Islet precursor cell (in vitro differentiated cells): Measurements from ENCODE around the gene WDFY4.
A peak's percentile ranks its signal among the peaks of the same experiment; 100 is the strongest.

Experiments
- DNase-seq: peaks from one replicate; pipeline ENCODE4 v3.0.0-alpha.2; 2018

WDFY4 gene

DNA sequence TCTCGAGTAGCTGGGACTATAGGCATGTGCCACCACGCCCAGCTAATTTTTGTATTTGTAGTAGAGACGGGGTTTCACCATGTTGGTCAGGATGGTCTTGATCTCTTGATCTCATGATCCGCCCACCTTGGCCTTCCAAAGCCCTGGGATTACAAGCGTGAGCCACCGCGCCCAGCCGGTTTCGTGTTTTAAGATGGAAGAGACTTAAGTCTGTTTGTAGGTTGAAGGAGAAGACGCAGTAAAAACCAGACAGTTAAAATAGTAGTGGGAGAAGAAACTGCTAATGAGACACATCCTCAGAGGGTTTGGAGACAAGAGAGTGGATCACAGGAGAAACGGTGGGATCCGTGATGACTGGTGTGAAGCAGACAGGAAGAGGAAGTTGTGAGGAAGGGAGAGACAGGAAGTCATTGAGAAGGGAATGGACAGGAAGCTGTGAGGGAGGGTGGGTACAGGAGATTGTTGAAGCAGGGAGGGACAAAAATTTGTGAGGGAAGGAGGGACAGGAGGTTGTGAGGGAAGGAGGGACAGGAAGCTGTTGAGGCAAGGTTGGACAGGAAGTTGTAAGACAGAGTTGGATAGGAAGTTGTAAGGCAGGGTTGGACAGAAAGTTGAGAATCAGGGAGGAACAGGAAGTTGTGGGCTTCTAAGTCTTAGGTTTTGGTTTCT lies 115.5 kb downstream of the WDFY4 start:
- DNase-seq: no peak

DNA sequence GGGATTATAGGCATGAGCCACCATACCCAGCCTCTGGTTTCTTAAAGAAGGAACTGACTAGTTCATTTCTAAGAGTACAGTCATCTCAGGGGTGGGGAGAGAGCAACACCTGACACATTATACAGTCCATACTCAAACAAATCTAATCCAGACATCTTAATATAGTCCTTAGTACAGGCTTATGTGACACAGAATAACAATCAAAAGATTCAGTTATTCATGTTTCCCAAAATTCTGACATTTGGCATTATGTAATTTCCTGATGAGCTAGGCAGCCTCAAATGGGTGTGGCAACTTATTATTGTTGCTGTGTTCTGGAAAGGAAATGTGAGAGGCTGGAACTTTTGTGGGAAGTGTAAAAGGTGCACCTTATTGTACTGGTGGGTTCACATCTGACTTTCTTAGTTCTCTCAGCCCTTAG lies 116.3 kb downstream of the WDFY4 start:
- no peak for DNase-seq

DNA sequence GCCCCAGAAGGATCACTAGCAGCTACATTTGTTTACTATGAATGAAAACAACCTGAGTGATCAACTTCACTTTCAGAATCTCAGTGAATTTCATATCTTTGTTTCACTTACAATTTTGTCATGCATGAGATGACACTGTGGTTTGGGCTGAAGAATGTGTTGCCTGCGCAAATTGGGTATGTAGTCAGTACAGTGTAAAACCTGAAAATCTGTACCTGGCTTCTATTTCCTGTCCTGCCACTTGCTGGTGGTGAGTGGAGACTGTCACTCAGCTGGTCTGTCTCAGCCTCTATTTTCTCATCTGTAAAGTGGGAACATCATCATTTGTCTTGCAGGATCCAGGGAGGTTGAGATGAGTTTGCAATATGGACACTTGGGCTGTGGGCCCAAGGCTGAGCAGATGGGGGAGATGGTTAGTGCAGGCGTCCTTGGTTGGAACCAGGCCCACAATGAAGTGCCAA lies 118.0 kb downstream of the WDFY4 start:
- DNase-seq: no peak

DNA sequence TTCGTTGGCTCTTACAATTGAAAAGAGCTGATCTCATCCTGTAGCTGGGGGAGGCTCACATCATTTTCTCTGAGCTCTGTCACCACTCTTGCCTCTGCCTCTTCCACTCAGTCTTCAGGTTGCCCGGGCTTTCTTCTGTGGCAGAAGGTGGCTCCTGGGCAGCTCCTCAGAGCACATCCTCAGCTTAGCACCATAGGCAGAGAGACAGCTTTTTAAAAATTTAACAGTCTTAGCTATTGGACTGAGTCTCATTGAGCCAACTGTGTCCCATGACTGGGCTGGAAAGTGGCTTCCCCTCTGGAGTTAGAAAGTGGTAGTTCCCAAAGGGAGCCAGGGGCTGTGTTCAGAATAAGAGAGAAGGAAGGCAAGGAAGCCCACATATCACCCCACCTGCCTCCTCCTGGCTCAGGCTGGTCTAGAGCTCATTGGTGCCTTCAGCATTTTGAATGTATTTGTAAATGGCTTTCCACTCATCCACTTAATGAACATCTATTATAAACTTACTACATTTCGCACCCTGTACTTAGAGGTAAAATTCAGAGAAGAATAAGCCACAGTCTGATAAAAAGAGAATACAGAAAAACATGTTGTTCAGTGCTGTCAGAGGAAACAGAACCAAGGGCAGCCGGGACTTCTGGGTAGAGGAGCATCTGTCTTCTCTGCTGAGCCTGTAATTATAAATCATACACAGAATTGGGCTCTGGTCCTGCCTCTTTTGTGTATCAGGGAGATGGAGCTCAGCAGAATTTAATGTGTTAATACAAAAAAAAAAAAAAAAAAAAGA lies 119.3 kb downstream of the WDFY4 start:
- DNase-seq: no peak

DNA sequence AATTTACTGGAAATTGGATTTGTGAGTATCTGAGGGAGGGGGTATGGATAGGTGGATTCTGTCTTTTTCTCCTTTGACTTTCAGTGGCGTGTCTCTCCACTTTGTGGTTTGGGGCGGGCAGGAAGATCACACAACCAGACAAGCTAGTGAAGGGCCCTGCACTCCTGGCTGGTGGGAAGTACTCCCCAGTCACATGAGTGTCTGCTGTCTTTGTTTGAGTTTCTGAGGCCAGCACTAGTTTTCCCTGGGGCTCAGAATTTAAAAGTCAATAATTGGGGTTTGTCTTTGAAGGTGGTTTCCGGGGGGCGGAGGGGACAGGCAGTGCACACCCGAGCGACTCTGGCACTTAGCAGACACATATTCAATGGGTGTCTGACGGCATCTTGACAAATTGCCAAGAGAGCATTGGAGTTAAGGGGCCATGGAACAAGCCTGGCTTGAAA lies 120.1 kb downstream of the WDFY4 start:
- peak; percentile 90 for DNase-seq

DNA sequence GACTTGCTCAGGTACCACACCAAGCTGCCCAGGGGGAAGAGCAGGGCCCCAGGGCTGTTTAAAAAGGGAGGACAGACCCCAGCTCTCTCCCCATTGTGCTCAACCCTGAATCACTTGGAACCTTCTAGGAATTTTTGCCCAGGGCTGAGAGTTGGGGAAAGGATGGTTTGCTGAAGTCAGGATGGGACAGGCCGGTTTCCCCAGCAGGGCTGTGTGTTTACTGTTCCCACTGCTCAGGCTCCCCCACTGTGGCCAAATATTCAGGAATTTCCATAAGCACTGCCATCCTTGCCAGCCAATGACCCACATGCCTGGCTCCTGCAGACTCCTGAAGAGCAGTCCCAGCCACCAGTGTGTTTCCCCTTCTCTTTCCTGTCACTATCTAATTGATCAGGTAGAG lies 120.7 kb downstream of the WDFY4 start:
- peak; percentile 68 for DNase-seq

DNA sequence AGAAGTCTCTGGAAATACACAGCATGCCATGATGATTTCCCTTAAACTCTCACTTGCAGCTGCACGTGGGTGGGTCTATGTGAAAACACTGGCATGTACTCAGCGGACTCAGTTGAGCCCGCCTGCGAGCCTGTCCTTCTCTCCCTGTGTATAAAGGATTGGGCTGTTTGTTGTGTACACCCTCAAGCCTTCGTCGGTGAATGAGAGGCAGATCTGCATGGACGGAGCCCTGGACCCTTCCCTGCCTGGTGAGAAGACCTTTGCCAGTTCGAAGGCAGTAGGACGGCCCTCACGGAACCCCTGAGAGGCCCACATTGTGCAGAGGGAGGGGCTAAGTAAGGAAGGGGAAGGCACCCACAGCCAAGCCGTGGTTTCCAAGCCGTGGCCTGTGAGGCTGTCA lies 121.2 kb downstream of the WDFY4 start:
- DNase-seq: no peak

DNA sequence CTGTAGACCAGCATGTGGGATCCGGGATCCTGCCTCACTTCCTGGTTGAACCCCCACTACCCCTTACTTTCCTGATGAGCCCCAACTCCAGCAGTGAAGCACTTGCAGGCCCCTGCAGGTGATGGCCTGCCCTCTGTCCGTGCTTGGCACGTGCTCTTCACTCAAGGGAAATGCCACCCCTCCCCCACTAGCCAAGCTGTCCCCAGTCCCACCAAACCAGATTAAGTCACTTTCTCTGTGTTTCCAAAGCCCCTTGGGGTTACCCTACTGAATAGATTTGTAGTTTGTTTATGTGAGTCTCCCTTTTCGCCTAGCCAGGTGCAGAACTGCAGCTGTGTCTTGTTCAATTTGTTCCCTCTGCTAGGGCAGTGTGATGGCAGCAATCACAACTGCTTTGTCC lies 121.7 kb downstream of the WDFY4 start:
- DNase-seq: no peak

DNA sequence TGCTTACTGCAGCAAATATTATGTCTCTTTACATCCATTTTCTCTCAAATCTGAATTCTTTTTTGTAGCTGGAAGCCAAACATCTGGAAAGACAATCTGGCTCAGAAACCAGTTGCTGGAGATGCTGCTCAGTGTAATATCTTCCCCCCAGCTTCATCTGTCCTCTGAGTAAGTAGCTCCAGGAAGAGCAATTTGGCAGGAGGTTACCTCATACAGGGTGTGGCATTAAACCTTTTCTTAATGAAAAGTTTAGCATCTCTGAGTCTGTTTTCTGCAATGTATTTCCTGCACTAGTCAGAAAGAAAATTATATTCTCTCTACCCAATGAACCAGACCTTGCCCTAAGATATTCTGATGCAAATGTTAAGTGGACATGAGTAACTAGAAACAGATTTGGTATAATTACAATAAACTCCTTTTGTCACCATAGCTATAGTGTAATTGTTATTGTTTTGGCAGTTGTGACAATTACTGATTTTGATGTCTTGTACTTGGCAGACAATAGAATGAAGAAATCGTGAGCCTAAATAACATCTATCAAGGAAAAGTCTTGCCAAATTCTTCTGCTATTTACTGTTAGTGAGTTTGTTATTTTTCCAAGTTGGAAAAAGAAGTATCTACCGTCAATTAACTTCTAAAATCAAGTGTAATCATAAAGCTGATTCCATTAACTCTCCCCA lies 123.3 kb downstream of the WDFY4 start:
- no peak for DNase-seq

DNA sequence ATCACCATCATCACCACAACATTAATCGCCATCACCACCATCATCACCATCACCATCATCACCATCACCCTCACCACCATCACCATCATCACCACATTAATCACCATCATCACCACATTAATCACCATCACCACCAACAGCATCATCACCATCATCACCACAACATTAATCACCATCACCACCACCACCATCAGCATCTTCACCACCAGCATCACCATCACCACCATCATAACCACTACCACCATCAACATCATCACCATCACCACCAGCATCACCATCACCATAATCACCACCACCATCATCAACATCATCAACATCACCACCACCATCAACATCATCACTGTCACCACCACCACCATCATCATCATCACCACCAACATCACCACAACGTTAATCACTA lies 124.6 kb downstream of the WDFY4 start:
- DNase-seq: no peak

DNA sequence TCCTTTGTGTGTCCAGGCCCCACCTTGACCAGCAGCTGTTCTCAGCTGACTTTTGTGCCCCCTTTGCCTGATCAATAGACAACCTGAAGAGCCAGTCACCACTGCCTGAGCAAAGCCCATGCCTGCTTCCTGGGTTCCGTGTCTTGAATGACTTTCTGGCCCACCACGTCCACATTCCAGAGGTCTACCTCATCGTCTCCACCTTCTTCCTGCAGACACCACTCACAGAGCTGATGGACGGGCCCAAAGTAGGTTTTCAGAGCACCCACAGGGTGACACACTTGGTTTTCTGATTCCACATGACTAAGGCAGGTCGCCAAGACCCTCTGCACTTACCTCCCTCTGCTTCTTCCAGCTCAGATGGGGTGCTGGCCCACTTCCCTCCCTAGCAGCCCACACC lies 126.8 kb downstream of the WDFY4 start:
- DNase-seq: no peak

DNA sequence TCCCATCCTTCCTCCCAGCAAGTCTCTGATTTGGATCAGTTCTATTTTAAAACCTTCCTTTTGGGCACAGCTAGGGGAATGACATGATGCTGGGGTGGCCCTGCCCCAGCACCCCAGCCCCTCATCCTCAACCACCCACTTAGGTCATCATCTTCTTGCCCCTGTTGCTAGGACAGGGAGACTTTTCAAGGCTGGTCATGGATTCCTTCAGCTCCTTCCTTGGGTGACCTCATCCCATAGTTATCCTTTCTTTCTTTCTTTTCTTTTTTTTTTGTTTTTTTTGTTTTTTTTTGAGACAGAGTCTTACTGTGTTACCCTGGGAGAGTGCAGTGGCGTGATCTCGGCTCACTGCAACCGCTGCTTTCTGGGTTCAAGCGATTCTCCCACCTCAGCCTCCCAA lies 127.2 kb downstream of the WDFY4 start:
- DNase-seq: no peak

DNA sequence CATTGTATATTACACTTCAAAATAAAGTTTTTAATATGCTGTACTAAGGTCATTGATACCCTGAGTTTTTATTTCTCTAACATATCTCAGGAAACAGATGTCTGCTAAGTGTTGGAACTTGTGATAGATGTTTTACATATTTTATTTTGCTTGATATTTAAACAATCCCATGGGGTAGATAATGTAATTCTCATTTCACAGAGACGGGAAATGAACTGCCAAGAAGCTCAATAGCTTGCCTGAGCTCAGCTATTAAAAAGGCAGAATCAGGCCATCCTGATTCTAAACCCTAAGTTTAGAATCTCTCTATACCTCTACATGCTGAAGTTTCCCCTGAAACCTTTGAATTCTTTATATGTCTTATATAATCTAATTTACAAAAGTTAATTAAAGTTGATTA lies 128.6 kb downstream of the WDFY4 start:
- no peak for DNase-seq

DNA sequence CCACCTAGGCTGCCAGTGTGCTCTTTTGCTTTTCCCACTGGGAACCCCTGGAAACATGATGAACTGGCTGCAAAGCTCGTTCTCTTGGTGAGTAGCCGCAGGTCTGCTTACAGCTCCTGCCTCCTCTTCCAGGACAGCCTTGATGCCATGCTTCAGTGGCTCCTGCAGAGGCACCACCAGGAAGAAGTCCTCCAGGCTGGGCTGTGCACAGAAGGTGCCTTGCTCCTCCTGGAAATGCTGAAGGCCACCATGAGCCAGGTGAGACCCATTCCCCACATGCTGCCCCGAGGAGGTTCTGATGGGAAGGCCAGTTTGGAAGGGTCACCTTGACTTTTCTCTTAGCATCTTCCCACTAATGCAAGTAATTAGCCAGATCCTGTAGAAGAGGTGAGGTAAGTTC lies 129.2 kb downstream of the WDFY4 start:
- peak; percentile 33 for DNase-seq

DNA sequence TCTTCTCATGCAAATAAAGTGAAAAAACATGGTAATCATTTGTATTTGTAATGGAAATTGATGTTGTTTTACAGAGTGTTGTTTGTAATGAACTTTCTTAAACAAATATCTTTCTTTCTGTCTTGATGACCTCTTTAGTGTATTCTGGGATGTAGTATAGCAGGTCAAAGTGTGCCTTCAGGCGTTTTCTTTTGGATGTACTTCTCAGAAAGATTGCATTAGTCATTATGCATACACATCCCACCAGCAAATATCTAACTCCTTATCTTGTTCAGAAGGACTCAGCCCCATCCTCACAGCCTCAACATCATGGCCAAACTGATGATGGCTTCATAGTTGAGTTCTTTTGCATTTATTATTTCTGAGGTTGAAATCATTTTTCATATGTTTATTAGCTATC lies 130.3 kb downstream of the WDFY4 start:
- DNase-seq: no peak

DNA sequence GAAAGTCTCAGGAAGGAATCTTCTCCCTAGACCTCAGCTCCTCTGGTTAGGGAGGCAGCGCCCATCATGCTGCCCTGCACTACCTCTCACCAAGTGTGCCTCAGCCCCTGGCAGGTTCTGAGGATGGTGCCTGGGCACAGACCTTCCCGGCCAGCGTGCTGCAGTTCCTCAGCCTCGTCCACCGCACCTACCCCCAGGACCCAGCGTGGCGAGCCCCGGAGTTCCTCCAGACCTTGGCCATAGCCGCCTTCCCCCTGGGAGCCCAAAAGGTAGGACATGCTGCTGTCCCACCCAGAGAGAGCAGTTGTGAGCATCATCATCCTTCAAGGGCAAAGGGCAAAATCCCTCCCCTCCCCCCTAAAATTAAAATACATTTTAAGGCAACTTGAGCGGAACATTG lies 132.5 kb downstream of the WDFY4 start:
- DNase-seq: no peak

DNA sequence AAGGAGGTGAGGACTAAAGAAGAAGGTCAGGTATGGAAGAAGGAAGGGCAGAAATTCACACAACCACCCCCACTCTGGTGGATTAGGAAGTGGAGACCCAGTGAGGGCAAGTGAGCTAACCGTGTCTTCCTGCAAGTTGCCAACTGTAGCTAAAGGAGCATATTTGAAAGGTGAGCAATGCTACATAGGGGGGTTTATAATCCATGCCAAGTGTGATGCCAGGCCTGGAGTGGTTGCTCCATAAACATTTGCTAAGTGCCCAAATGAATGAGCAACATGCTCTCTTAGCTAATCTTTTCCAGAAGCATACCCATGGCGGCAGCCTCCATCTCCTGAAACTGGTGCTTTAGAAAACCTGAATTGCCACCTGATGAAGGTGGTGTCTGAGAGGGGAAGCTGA lies 133.4 kb downstream of the WDFY4 start:
- DNase-seq: no peak

DNA sequence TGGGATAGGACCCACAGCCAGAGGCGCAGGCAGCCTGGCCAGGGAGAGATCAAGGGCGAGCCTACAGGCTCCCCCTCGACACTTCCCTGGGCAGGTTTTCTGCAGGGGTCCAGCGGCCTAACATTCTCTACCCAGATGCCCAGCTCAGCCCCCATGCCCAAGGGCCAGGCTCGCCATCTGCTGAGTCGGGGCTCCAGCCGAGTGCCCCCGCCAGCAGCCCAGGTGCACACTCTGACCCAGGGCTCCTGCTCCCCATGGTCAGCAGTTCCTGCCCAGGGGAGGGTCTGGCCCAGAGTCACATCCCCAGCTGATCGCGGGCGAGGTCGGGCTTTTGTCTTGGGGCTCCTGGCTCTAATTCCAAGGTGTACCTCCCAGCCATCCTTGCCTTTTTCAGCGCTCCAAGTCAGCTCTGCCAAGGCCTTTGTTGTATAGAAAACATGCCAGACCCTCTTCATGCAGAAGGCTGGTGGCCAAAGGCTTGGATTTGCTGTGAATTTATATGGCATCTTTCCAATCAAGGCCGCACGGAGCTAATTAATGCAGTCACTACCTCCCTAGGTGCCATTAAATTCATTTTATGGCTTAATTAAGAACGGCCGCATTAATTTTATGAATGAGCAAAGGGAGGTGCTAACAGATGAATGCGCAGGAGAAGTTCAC lies 134.3 kb downstream of the WDFY4 start:
- no peak for DNase-seq

DNA sequence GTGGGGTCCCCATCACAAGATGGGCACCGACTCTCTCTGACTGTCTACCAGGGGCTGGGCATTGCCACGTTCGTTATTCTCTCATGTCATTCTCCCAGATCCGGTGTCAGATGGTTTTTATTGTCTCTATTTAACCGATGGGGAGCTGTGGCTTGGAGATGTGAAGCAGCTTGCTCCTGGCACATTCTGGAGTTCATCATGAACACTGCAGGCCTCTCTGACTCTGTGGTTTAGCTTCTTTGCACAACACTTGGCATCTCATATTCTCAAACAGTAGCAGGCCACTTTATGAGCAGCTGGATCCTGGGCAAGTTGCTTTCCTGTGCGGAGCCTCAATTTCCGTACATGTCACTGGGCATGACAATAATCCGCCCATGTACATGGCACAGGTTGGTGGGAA lies 135.1 kb downstream of the WDFY4 start:
- no peak for DNase-seq

DNA sequence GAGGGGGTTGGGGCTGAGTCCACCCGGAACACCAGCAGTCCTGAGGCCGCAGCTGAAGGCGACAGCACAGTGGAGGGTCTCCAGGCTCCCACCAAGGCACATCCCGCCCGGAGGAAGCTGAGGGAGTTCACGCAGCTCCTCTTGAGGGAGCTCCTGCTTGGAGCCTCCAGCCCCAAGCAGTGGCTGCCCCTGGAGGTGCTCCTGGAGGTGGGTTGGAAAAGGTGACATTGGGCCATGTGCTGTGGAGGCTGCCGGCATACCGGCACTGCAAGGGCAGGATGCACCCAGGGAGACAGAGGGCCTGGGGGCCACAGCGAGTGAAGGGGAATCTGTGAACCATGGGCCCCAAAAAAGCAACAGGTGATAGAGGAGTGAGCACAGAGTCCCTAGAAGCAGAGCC lies 135.6 kb downstream of the WDFY4 start:
- no peak for DNase-seq

DNA sequence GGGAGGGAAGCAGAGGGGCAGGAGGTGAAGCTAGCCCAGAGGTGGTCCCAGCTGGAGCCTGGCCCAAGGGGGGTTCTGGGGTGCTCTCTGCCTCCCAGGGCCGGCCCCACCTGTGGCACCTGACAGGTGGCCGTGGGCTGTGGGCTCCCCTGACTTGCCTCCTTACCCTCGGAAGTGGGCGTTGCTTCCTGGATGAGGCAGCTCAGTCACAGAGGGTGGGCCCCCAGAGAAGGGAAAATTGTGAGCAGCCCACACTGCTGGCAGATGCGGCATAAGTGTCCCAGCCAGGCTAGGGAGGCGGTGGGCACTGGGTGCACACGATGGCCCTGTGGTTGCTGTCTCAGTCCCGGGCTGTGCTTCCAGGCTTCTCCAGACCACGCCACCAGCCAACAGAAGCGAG lies 136.0 kb downstream of the WDFY4 start:
- DNase-seq: no peak

DNA sequence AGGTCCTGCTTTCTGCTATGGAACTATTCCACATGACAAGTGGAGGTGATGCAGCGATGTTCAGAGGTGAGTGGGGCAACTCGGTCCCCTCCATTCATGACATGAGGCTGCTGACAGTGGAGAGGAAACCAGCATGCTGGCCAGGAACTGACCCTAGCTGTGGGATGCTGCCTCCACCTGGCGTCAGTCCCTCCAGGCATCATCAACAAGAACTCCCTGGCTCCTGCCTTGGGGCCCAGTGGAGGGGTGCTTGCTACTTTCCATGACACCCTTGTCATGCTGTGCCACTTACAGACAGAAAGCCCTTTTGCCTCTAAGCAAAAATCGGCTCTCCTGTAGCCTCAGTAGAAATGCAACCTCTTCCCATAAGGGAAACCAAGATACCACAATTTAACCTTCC lies 136.4 kb downstream of the WDFY4 start:
- DNase-seq: no peak

DNA sequence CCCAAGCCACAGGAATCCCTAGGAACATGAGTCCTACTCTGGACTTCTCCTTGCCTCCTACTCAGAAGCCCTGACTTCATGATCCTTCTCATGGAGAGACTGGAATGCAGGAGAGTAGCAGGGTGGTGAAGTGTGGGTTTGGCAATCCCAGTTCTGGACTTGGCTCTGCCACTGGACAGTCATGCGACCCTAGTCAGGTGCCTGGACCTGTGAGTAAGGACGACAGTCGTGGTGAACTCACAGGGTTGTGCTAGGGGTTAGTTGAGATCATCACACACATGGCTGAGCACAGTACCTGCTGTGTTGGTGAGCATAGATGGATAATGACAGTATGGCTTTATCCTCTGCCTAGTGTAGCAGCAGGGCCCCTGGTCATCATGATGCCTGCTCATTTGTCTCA lies 137.0 kb downstream of the WDFY4 start:
- no peak for DNase-seq

DNA sequence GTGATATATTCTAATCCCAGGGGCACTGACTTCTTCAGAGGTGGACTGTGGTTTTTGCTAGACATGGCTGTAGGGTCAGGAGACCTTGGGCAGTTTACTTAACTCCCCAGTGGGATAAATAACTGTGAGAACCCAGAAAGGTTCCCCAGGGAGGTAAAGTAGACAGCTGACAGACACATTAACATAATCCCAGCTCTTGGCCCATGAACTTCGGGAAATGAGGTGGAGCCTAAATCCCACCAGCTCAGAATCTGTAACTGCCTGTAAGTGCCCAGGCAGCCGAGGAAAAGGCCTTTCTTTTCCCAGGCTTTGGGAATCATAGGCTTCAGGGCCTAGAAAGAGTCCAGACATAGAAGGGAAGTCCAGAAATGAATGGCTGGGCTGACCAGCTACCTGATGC lies 149.0 kb downstream of the WDFY4 start:
- no peak for DNase-seq
